ENCODE results near the gene CASP8AP2.
"Not testable (repeated sequence)": the region's sequence is repeated elsewhere in the genome, so short reads cannot be mapped to it uniquely, and the experiment has no call there.

CASP8AP2 gene

GRCh38 chr6:89888871-89889270 is 59.2 kb downstream of the CASP8AP2 start:
- DNase-seq: no peak

- DNase-seq: not testable (repeated sequence)
Measured at GRCh38 chr6:89890845-89891528, 61.3 kb downstream of the CASP8AP2 start.

- DNase-seq: not testable (repeated sequence)
Measured at GRCh38 chr6:89892577-89892976, 62.9 kb downstream of the CASP8AP2 start.

GRCh38 chr6:89894169-89894568 is 64.5 kb downstream of the CASP8AP2 start, which contains the start of gene GJA10:
TSS of gene GJA10 (plus strand) at chr6:89894469. CDS start at chr6:89894469, 0 bp downstream.
- no peak for DNase-seq

GRCh38 chr6:89895276-89895874 is 65.7 kb downstream of the CASP8AP2 start:
- no peak for DNase-seq

- not testable (repeated sequence) for DNase-seq
Measured at GRCh38 chr6:89910001-89910901, 80.6 kb downstream of the CASP8AP2 start.

GRCh38 chr6:89910902-89911240 is 81.2 kb downstream of the CASP8AP2 start:
- no peak for DNase-seq

- no peak for DNase-seq
Measured at GRCh38 chr6:89916136-89916920, 86.6 kb downstream of the CASP8AP2 start.

- DNase-seq: no peak
Measured at GRCh38 chr6:89917216-89917615, 87.5 kb downstream of the CASP8AP2 start.

GRCh38 chr6:89917801-89918366 is 88.2 kb downstream of the CASP8AP2 start:
- DNase-seq: no peak
